CD14-positive monocyte (primary cell): Measurements from ENCODE around the gene PLA2G2C. TPM values are rescaled to one million over a fixed set of nuclear protein-coding genes. Genes with fewer than 3 reads are reported as not detected.

Source experiments
- DNase-seq, 3 donors: peaks; one replicate each; pipeline ENCODE4 v3.0.0-alpha.2; 2011 to 2022
- H2AFZ ChIP-seq: 2 replicates; pipeline ENCODE4 v1.6.0; 2012; ENCODE audit warnings: mild to moderate bottlenecking, low read depth, low read length, inconsistent platforms; ENCODE audit not compliant: insufficient read depth, poor library complexity, severe bottlenecking
- H3K27ac ChIP-seq, 2 donors: 1 replicate in 1 of 2; 2 replicates in 1 of 2; pipeline ENCODE4 v1.5.1; 2012 to 2013; ENCODE audit warnings: low read length in 2 of 2, control low read depth in 1 of 2, inconsistent platforms in 1 of 2, low read depth in 1 of 2, mild to moderate bottlenecking in 1 of 2
- H3K27me3 ChIP-seq, 2 donors: one replicate each; pipeline versions ENCODE4 v1.6.0 to v1.6.1; 2011 to 2013; ENCODE audit warnings: low read length in 2 of 2; ENCODE audit not compliant: control insufficient read depth in 2 of 2, insufficient read depth in 2 of 2
- H3K36me3 ChIP-seq, 2 donors: replicated peaks in 1 of 2; 1 replicate in 1 of 2; 2 replicates in 1 of 2; pipeline versions ENCODE4 v1.5.1 to v1.6.1; 2012 to 2013; ENCODE audit warnings: low read length in 2 of 2, control low read depth in 1 of 2, inconsistent platforms in 1 of 2, mild to moderate bottlenecking in 1 of 2; ENCODE audit not compliant: insufficient read depth in 2 of 2, control insufficient read depth in 1 of 2
- H3K4me1 ChIP-seq, 2 donors: 1 replicate in 1 of 2; 2 replicates in 1 of 2; pipeline versions ENCODE4 v1.5.1 to v1.6.1; 2012 to 2013; ENCODE audit warnings: low read length in 2 of 2, control low read depth in 1 of 2, inconsistent platforms in 1 of 2, mild to moderate bottlenecking in 1 of 2, moderate library complexity in 1 of 2; ENCODE audit not compliant: insufficient read depth in 2 of 2, control insufficient read depth in 1 of 2
- H3K4me2 ChIP-seq: replicated peaks from 2 replicates; pipeline ENCODE3; 2012; ENCODE audit warnings: low read length, moderate library complexity, mild to moderate bottlenecking; ENCODE audit not compliant: poor library complexity, severe bottlenecking; ENCODE audit errors: extremely low read depth
- H3K4me3 ChIP-seq, 3 experiments: fragments of 200-600 bp in 1 of 3; sonication (generic) in 1 of 3; replicated peaks in 1 of 3; 1 replicate in 2 of 3; 2 replicates in 1 of 3; pipeline ENCODE4 v1.5.1; 2011 to 2013; ENCODE audit warnings: low read length in 3 of 3, mild to moderate bottlenecking in 3 of 3, control low read depth in 2 of 3, low read depth in 2 of 3, inconsistent platforms in 1 of 3, moderate library complexity in 1 of 3
- H3K79me2 ChIP-seq: 2 replicates; pipeline ENCODE4 v1.6.0; 2012; ENCODE audit warnings: mild to moderate bottlenecking, control low read depth, inconsistent platforms, low read length, moderate library complexity; ENCODE audit not compliant: insufficient read depth
- H3K9ac ChIP-seq: 2 replicates; pipeline ENCODE4 v1.6.0; 2017; ENCODE audit warnings: low read length, mild to moderate bottlenecking; ENCODE audit not compliant: insufficient read depth, poor library complexity, severe bottlenecking
- H3K9me3 ChIP-seq, 2 donors: replicated peaks in 1 of 2; 1 replicate in 1 of 2; 2 replicates in 1 of 2; pipeline versions ENCODE4 v1.5.1 to v1.6.1; 2012 to 2013; ENCODE audit warnings: low read length in 2 of 2, control low read depth in 1 of 2; ENCODE audit not compliant: control insufficient read depth in 1 of 2, insufficient read depth in 1 of 2
- H4K20me1 ChIP-seq: 2 replicates; pipeline ENCODE4 v1.6.0; 2012; ENCODE audit warnings: mild to moderate bottlenecking, low read length, control low read depth, moderate library complexity; ENCODE audit not compliant: insufficient read depth
- H3K27ac Mint-ChIP-seq, 7 donors: one replicate each; pipeline ENCODE4 v1.8.0; 2020; ENCODE audit warnings: mild to moderate bottlenecking in 7 of 7, mixed read lengths in 7 of 7, moderate library complexity in 6 of 7, inconsistent platforms in 2 of 7
- H3K27me3 Mint-ChIP-seq, 3 donors: one replicate each; pipeline ENCODE4 v1.8.0; 2021 to 2022; ENCODE audit warnings: low read depth in 3 of 3, mild to moderate bottlenecking in 3 of 3, mixed read lengths in 3 of 3, moderate library complexity in 3 of 3, inconsistent platforms in 1 of 3
- H3K36me3 Mint-ChIP-seq, 2 donors: one replicate each; pipeline ENCODE4 v1.8.0; 2020; ENCODE audit warnings: mixed read lengths in 2 of 2, inconsistent platforms in 1 of 2, mild to moderate bottlenecking in 1 of 2
- H3K4me1 Mint-ChIP-seq: one replicate; pipeline ENCODE4 v1.8.0; 2020; ENCODE audit warnings: mild to moderate bottlenecking, mixed read lengths
- H3K4me3 Mint-ChIP-seq, 2 donors: one replicate each; pipeline ENCODE4 v1.8.0; 2020; ENCODE audit warnings: mild to moderate bottlenecking in 2 of 2, mixed read lengths in 2 of 2, moderate library complexity in 1 of 2
- H3K9me3 Mint-ChIP-seq, 7 donors: one replicate each; pipeline ENCODE4 v1.8.0; 2020 to 2022; ENCODE audit warnings: mixed read lengths in 7 of 7, mild to moderate bottlenecking in 6 of 7, moderate library complexity in 6 of 7, inconsistent platforms in 2 of 7
- CTCF ChIP-seq: fragments of 200-600 bp; IDR thresholded peaks from one replicate; pipeline ENCODE4 v1.8.0; 2022; ENCODE audit warnings: antibody characterized with exemption, mild to moderate bottlenecking
- WGBS: methylation state at CpG from one replicate; pipeline ENCODE4 v1.1.5; 2013; ENCODE audit warnings: missing lambda C conversion rate; ENCODE audit not compliant: insufficient coverage; 5-methylcytosine and 5-hydroxymethylcytosine counted together
- intact Hi-C, 2 donors: fragments of 100-400 bp; cut with micrococcal nuclease; formaldehyde crosslinking; loops; one replicate each; pipeline versions ENCODE4 v1.15.0 to v1.15.1; 2023
- polyA plus RNA-seq, 3 donors: library from polyadenylated mRNA; depleted of rRNA in 1 of 3; unstranded in 2 of 3; stranded (reverse) in 1 of 3; fragments of 300-500 nt in 2 of 3; fragments of >200 nt in 1 of 3; fragmentation: Illumina TruSeq in 2 of 3; gene quantifications; 1 replicate in 2 of 3; 2 replicates in 1 of 3; pipeline ENCODE4 v1.2.3, GENCODE V29; 2012 to 2021

PLA2G2C gene
- polyA plus RNA-seq, 3 donors, result 0.07 to 0.40 TPM; not detected in 1

- peaks cover 12% of the 10 kb centered on the region for H3K4me1 Mint-ChIP-seq
- Histone ChIP-seq H3K4me3 (no peak overlapping the region), H4K20me1 (no peaks in the 10 kb centered on the region), H3K4me1 (peaks cover 17 to 23% of the 10 kb centered on the region in 2 donors), H2AFZ (no peak overlapping the region), H3K27ac (no peak overlapping the region), H3K79me2 (no peaks in the 10 kb centered on the region), H3K27me3 (no peaks in the 10 kb centered on the region), H3K4me2 (no peak overlapping the region), H3K36me3 (no peaks in the 10 kb centered on the region), H3K9me3 (peaks cover 9 to 28% of the 10 kb centered on the region in 2 donors), H3K9ac (no peak overlapping the region)
- no peak for TF ChIP-seq CTCF
- no peaks in the 10 kb centered on the region for H3K36me3 Mint-ChIP-seq
- no peak overlapping the region for H3K27ac Mint-ChIP-seq
- no peak for DNase-seq
- intact Hi-C loops, result no loop called here
- H3K9me3 Mint-ChIP-seq, result peaks cover 5 to 28% (median 13%) of the 10 kb centered on the region in 7 donors
- WGBS, result 60% methylated on average over 1 of the region's 9 CpGs
- peaks cover 9 to 13% (median 12%) of the 10 kb centered on the region in 3 donors for H3K27me3 Mint-ChIP-seq
- H3K4me3 Mint-ChIP-seq, result no peak overlapping the region
Measured at GRCh38 chr1:20168564-20169491, 17.5 kb downstream of the PLA2G2C start.

GRCh38 chr1:20167126-20167525 is 19.2 kb downstream of the PLA2G2C start:
- H3K27ac Mint-ChIP-seq, result no peak overlapping the region

More at GRCh38 chr1:20167126-20167525, 19.2 kb downstream of the PLA2G2C start:
- Histone ChIP-seq H4K20me1 (no peaks in the 10 kb centered on the region), H3K4me1 (peaks cover 17 to 23% of the 10 kb centered on the region in 2 donors), H3K9ac (no peak overlapping the region), H3K4me2 (no peak overlapping the region), H3K9me3 (peaks cover 23 to 45% of the 10 kb centered on the region in 2 donors), H3K4me3 (no peak overlapping the region), H2AFZ (no peak overlapping the region), H3K79me2 (no peaks in the 10 kb centered on the region), H3K36me3 (no peaks in the 10 kb centered on the region), H3K27ac (no peak overlapping the region), H3K27me3 (no peaks in the 10 kb centered on the region)
- intact Hi-C loops, result no loop called here
- H3K4me3 Mint-ChIP-seq, result no peak overlapping the region
- peaks cover 9 to 16% (median 12%) of the 10 kb centered on the region in 3 donors for H3K27me3 Mint-ChIP-seq
- no peak for TF ChIP-seq CTCF
- 92% methylated on average over 7 of the region's 8 CpGs for WGBS
- DNase-seq, result no peak
- no peaks in the 10 kb centered on the region for H3K36me3 Mint-ChIP-seq
- peaks cover 11% of the 10 kb centered on the region for H3K4me1 Mint-ChIP-seq
- H3K9me3 Mint-ChIP-seq, result peaks cover 19 to 44% (median 26%) of the 10 kb centered on the region in 7 donors
